Nephron progenitor cell (in vitro differentiated cells): ENCODE results near the gene ABTB2.

ENCODE experiments used
- DNase-seq: peaks from one replicate; pipeline ENCODE4 v3.0.0; 2021
- H3K27ac Mint-ChIP-seq: 2 replicates; pipeline ENCODE4 v1.8.0; 2021; ENCODE audit warnings: mild to moderate bottlenecking, moderate library complexity, mixed read lengths
- H3K27me3 Mint-ChIP-seq: 2 replicates; pipeline ENCODE4 v1.8.0; 2021; ENCODE audit warnings: mild to moderate bottlenecking, low read depth, mixed read lengths; ENCODE audit not compliant: poor library complexity
- H3K36me3 Mint-ChIP-seq: 2 replicates; pipeline ENCODE4 v1.8.0; 2021; ENCODE audit warnings: low read depth, mixed read lengths
- H3K4me1 Mint-ChIP-seq: 2 replicates; pipeline ENCODE4 v1.8.0; 2021; ENCODE audit warnings: mixed read lengths
- H3K4me3 Mint-ChIP-seq: 2 replicates; pipeline ENCODE4 v1.8.0; 2021; ENCODE audit warnings: mild to moderate bottlenecking, moderate library complexity, mixed read lengths
- H3K9me3 Mint-ChIP-seq: 2 replicates; pipeline ENCODE4 v1.8.0; 2021; ENCODE audit warnings: mild to moderate bottlenecking, moderate library complexity, mixed read lengths
- TF ChIP-seq, protein P1 (sequence below): fragments of 200-600 bp; sonication (generic); IDR thresholded peaks from 2 replicates; pipeline ENCODE4 v1.5.0; 2021; ENCODE audit warnings: antibody characterized with exemption

The ABTB2 gene

DNA sequence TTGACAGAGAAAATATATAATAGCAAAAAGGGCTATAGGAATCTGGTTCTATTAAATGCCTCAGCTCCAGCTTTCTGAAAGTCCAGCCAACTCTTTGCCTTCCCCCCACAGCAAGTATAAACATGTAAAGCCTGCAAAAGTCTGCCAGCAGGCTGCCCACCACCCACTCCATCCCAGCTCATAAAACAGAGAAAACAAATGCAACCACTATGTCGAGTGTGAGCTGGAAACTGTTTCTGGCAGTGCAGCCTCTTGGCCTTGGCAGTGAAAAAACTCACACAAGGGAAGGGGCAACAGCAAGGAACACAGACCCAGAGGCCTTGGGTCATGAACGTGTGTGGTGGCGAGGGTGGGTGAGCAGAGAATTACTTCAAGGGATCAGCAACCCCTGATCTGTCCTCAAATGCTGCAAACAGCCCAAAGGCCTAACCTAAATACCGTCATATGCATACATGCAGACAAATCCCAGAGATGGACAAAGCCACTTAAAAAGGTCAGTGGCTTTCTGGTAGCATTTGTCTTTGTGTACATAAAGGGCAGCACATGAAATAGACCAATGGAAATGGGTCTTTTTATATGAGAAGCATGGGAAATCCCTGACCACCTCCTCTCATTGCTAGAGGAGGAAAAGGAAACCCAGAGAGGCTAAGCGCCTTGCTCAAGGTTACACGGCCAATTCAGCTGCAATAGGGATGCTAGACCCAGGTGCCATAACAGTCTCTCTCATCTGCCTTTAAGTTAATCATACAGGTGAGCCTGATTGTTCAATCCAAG, 177.6 kb downstream of the ABTB2 start:
- Mint-ChIP-seq H3K36me3 (no peaks in the 10 kb centered on the region), H3K27me3 (peaks cover 68% of the 10 kb centered on the region), H3K4me1 (peaks cover 21% of the 10 kb centered on the region), H3K27ac (no peak overlapping the region), H3K9me3 (no peaks in the 10 kb centered on the region), H3K4me3 (no peak overlapping the region)
- DNase-seq = no peak
- TF ChIP-seq, protein P1, sequence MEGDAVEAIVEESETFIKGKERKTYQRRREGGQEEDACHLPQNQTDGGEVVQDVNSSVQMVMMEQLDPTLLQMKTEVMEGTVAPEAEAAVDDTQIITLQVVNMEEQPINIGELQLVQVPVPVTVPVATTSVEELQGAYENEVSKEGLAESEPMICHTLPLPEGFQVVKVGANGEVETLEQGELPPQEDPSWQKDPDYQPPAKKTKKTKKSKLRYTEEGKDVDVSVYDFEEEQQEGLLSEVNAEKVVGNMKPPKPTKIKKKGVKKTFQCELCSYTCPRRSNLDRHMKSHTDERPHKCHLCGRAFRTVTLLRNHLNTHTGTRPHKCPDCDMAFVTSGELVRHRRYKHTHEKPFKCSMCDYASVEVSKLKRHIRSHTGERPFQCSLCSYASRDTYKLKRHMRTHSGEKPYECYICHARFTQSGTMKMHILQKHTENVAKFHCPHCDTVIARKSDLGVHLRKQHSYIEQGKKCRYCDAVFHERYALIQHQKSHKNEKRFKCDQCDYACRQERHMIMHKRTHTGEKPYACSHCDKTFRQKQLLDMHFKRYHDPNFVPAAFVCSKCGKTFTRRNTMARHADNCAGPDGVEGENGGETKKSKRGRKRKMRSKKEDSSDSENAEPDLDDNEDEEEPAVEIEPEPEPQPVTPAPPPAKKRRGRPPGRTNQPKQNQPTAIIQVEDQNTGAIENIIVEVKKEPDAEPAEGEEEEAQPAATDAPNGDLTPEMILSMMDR = no peak

DNA sequence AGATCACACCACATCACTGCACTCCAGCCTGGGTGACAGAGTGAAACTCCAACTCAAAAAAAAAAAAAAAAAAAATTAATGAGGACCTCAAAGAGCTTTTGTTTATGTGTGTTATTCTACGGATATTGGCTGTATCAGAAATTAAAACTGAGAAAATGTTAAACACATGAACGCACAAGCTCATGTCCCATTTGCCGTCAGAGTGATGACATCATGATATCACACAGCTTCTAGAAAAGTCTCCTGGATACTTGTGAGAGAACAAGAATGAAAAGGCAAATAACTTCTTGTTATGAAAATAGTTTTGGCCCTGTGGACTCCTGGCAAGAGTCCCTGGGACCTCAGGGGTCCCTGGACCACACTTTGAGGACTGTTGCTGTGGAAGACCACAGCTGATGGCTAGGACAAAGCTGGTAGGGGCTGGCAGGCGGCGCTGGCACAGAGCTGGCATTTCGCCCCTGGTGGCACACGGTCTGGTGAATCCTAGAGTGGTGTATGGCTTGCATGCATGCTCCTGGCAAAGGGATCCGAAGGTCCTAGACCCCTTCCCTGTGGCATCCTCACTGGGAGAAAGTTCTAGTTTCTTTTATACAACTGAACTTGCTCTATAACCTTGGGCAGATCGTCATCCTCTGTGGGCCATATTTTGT, 178.7 kb downstream of the ABTB2 start:
- DNase-seq = no peak
- Mint-ChIP-seq H3K36me3 (no peaks in the 10 kb centered on the region), H3K27me3 (peaks cover 67% of the 10 kb centered on the region), H3K27ac (no peak overlapping the region), H3K4me3 (no peak overlapping the region), H3K9me3 (no peaks in the 10 kb centered on the region), H3K4me1 (peaks cover 23% of the 10 kb centered on the region)
- TF ChIP-seq, protein P1 = no peak

DNA sequence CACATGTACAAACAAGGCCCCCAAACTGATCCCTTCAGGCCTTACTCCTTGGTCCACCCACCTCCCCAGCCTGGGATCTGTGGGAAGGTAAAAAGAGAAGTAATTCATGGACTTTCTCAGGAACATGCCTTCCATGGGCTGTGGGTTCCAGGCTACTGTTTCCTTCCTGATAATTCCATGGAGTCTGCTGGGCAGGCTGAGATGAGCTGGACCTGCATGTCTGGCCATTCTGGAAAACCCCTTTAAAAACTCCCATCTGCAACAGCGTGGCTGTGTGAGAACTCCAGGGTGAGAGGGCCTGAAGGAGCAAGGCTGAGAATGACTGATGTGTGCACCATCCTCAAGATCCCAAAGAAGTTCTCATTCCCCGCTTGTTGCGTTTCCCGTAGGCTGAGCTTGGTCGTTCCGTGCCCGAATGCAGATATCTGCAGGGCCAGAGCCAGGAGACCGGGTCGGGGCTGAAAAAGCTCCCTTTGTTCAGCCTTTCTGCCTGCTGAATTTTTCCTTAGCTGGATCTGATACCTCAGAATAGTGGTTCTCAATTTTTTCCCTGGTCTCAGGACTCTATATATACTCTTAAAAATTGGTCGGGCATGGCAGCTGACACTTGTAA, 179.5 kb downstream of the ABTB2 start:
- no peak overlapping the region for H3K4me3 Mint-ChIP-seq
- DNase-seq = no peak
- no peak overlapping the region for H3K27ac Mint-ChIP-seq
- H3K4me1 Mint-ChIP-seq = peaks cover 15% of the 10 kb centered on the region
- TF ChIP-seq, protein P1 = no peak
- no peaks in the 10 kb centered on the region for H3K9me3 Mint-ChIP-seq
- H3K27me3 Mint-ChIP-seq = peaks cover 63% of the 10 kb centered on the region
- no peaks in the 10 kb centered on the region for H3K36me3 Mint-ChIP-seq

DNA sequence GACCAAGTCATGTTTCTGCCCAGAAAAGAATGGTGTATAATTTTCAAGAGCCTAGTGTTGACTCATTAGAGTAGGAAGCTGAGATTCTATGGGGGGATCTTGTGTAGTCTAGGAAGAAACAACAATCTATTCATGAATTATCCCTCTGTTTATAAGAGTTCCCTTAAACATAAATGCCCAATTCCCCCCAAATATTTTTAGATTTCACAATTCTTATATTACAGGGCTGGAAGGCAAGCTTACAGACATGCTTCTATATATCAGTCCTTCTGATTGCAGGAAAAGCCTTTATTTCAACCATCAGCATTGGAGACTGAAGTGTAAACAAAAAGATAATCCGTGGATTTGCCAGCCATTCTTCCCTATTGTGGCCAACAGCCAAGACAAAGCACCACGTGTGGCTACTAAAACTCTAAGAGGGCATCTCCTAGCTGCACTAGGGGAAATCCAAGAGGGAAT, 181.0 kb downstream of the ABTB2 start:
- Mint-ChIP-seq H3K36me3 (no peaks in the 10 kb centered on the region), H3K4me3 (no peak overlapping the region), H3K27ac (no peak overlapping the region), H3K4me1 (peaks cover 15% of the 10 kb centered on the region), H3K27me3 (peaks cover 67% of the 10 kb centered on the region), H3K9me3 (no peaks in the 10 kb centered on the region)
- TF ChIP-seq, protein P1 = no peak
- DNase-seq = no peak

DNA sequence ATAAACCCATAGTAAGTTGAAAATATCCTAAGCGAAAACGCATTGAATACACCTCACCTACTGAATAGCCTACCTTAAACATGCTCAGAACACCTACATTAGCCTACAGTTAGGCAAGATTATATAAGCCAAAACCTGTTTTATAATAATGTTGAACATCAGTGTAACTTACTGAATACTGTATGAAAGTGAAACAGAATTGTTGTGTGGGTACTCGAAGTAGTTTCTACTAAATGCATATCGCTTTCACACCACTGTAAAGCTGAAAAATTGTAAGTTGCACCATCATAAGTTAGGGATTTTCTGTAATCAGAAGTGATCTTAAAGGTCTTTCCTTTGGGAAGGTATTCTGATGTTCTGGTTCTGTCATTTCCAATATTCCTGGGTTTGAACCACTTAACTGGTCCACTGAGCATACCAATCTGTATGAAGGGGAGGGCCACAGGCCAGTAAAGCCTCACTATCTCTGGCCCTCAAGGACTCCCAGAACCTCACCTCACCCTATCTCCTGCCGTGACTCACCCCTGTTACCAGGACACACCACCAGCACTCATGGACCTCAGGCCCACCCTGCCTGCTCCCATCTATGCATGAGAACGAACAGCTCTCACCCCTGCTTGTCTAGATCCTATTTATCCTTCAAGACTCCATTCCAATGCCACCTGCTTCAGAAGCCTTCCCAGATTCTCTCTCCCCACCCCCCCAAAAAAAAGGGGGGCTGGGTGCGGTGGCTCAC, 182.4 kb downstream of the ABTB2 start:
- Mint-ChIP-seq H3K9me3 (no peaks in the 10 kb centered on the region), H3K27me3 (peaks cover 74% of the 10 kb centered on the region), H3K36me3 (no peaks in the 10 kb centered on the region), H3K27ac (no peak overlapping the region), H3K4me3 (no peak overlapping the region), H3K4me1 (peaks cover 17% of the 10 kb centered on the region)
- TF ChIP-seq, protein P1 = no peak
- DNase-seq = no peak
